ENCODE results near the gene ADAMTSL4.
"Not testable (repeated sequence)": the region's sequence is repeated elsewhere in the genome, so short reads cannot be mapped to it uniquely, and the experiment has no call there.

Gene ADAMTSL4

GRCh38 chr1:150555971-150556865 lies 7.0 kb downstream of the ADAMTSL4 start:
- no peak for DNase-seq

DNA sequence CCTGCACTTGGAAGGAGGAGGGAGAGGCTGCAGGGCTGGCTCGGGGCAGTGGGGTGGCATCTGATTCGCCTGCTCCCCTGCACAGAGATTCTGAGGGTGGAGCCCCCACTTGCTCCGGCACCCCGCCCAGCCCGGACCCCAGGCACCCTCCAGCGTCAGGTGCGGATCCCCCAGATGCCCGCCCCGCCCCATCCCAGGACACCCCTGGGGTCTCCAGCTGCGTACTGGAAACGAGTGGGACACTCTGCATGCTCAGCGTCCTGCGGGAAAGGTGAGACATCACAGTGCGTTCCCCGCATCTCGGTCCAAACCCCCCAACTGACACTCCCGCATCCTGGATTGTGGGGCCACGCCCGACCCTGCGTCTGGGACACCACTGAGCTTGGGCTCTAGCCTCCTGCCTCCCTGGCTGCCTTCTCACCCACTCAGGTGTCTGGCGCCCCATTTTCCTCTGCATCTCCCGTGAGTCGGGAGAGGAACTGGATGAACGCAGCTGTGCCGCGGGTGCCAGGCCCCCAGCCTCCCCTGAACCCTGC lies 7.9 kb downstream of the ADAMTSL4 start:
- no peak for DNase-seq

DNA sequence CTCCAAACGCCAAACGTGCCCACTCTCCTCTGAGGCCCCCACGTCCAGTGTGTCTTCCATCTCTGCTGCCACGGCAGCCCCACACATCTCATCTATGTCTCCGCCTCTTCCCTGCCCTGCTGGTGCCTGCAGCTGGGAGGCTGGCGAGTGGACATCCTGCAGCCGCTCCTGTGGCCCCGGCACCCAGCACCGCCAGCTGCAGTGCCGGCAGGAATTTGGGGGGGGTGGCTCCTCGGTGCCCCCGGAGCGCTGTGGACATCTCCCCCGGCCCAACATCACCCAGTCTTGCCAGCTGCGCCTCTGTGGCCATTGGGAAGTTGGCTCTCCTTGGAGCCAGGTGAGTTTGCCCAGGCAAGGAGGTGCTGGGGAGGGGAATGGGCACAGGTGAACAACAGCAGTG lies 8.6 kb downstream of the ADAMTSL4 start:
- DNase-seq, result no peak

DNA sequence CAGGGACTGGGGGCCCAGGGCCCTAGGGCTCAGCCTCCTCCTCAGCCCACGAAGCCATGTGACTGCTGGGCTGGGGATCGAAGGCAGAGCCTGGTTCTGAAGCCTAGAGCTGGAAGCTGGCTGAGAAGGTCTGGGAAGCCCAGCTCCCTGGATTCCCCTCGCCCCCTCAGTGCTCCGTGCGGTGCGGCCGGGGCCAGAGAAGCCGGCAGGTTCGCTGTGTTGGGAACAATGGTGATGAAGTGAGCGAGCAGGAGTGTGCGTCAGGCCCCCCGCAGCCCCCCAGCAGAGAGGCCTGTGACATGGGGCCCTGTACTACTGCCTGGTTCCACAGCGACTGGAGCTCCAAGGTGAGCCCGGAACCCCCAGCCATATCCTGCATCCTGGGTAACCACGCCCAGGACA lies 9.1 kb downstream of the ADAMTSL4 start:
- DNase-seq, result no peak

- DNase-seq, result no peak
These were observed 9.8 kb downstream of the ADAMTSL4 start for GRCh38 chr1:150558761-150559655.

DNA sequence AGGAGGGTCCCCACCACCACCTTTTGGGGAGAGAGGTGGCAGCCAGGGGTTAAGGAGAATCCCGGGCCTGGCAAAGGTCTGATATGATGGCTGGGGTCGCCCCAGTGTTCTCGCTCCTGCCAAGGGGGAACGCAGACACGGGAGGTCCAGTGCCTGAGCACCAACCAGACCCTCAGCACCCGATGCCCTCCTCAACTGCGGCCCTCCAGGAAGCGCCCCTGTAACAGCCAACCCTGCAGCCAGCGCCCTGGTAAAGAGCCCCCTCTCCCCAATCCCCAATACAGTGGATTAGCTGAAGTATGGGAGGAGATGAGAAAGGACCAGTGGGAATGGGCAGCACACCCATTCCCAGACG lies 10.4 kb downstream of the ADAMTSL4 start:
- DNase-seq, result no peak

DNA sequence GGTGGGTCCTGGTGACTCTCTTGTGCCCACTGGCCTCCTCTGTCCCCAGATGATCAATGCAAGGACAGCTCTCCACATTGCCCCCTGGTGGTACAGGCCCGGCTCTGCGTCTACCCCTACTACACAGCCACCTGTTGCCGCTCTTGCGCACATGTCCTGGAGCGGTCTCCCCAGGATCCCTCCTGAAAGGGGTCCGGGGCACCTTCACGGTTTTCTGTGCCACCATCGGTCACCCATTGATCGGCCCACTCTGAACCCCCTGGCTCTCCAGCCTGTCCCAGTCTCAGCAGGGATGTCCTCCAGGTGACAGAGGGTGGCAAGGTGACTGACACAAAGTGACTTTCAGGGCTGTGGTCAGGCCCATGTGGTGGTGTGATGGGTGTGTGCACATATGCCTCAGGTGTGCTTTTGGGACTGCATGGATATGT lies 10.8 kb downstream of the ADAMTSL4 start:
- DNase-seq, result peak; percentile 80

- DNase-seq, result peak; percentile 90
These were observed 11.5 kb downstream of the ADAMTSL4 start for GRCh38 chr1:150560576-150561253.

- DNase-seq, result no peak
These were observed 12.2 kb downstream of the ADAMTSL4 start for GRCh38 chr1:150561254-150561973.

GRCh38 chr1:150561974-150562445 lies 12.8 kb downstream of the ADAMTSL4 start:
- DNase-seq, result peak; percentile 94

- DNase-seq, result peak; percentile 82
These were observed 13.5 kb downstream of the ADAMTSL4 start for GRCh38 chr1:150562446-150563339.

DNA sequence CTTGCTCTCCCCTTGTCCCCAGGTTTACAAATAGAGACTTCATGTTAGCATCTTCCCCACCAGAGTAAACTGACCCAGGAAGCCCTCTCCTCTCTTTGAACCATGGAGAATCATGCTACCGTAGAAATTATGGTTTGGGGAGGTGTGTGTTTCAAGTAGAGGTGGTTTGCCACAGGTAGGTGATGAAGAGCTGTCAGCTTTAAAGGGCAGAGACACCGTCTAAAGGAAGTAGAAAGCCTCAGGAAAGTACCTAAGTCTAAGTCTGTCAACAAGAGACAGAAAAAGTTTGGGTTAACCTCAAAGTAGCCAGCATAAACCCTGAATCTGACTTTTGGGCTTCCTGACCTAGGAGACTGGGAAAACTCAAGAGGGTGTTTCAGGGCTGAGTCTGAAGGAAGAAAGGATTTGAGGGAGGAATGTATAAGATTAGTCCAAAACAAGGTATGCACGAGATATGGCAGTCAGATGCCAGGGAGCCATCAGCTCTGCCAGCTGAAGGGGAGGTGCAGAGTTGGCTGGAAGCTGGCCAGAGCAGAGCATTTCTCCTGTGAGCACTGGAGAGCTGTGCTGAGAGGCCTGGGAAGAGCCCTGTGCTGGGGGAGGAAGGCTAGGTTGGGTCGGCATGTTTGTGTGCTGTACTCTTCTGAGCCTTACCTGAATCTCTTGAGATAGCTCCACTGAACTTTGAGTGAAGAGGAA lies 14.3 kb downstream of the ADAMTSL4 start:
- peak; percentile 75 for DNase-seq

GRCh38 chr1:150564051-150564991 lies 15.1 kb downstream of the ADAMTSL4 start:
- DNase-seq, result no peak

GRCh38 chr1:150565240-150565991 lies 16.2 kb downstream of the ADAMTSL4 start:
- DNase-seq, result not testable (repeated sequence)

- no peak for DNase-seq
These were observed 17.6 kb downstream of the ADAMTSL4 start for GRCh38 chr1:150566589-150567340.

DNA sequence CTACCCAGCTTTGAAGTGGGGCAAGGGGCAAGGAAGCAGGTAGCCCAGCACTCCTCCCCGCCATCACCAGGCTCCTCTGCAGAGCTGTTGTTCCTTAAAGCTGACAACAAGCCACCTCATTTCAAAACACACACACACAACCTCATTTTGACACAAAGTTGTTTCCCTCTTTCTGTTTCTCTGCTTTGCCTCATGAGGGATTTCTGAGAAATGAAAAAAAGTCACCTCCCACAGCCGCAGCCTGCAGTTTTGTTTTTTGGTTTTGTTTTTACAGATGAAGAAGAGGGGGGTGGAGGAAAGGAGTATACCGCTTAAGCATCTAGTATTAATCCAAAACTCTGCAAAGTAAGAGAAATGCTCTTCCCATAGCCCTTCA lies 18.1 kb downstream of the ADAMTSL4 start:
- peak; percentile 94 for DNase-seq
